GM12878 (cell line): Measurements from ENCODE around the gene WDFY4. TPM values are rescaled to one million over a fixed set of nuclear protein-coding genes. Genes with fewer than 3 reads are reported as not detected.

ENCODE experiments used
- ATAC-seq: fragments of 200-7000 bp; cut with Tn5 transposase; 3 replicates; pipeline ENCODE4 v1.9.1; 2020; ENCODE audit warnings: mild to moderate bottlenecking, moderate library complexity
- BruUV-seq: library from RNA; stranded (reverse); fragments of 400-500 nt; replicated peaks from 2 replicates; lab custom pipeline; 2021; lab: Mats Ljungman, UMichigan
- CTCF ChIA-PET: fragments of 300-600 bp; sonication (Branson Sonifier 250); formaldehyde crosslinking; extraction: SDS; loops from one replicate; lab custom pipeline; 2021; ENCODE audit warnings: inconsistent platforms; lab: Yijun Ruan, JAX
- POLR2A ChIA-PET: fragments of 350-600 bp; formaldehyde crosslinking; extraction: SDS; loops from one replicate; lab custom pipeline; 2021; ENCODE audit warnings: inconsistent platforms; lab: Charles Lee
- RAD21 ChIA-PET: fragments of 300-600 bp; sonication (Branson Sonifier 250); formaldehyde crosslinking; loops from one replicate; lab custom pipeline; 2023; ENCODE audit warnings: antibody characterized with exemption; ENCODE audit not compliant: unreplicated experiment; lab: Charles Lee
- SMC1A ChIA-PET: fragments of 300-600 bp; sonication (Branson Sonifier 250); formaldehyde crosslinking; loops from one replicate; lab custom pipeline; 2023; ENCODE audit not compliant: unreplicated experiment, uncharacterized antibody; lab: Charles Lee
- DNase-seq: peaks from one replicate; pipeline ENCODE4 v3.0.0-alpha.2; 2011; ENCODE audit warnings: low read depth, low spot score
- FAIRE-seq: peaks from 3 replicates; lab custom pipeline; 2011; peaks lifted over from hg19 to GRCh38; lab: Jason Lieb, UNC
- H2AFZ ChIP-seq: 2 replicates; pipeline ENCODE4 v1.6.0; 2011; ENCODE audit warnings: low read depth, low read length, control low read depth; ENCODE audit not compliant: control insufficient read depth
- H3K27ac ChIP-seq: 2 replicates; pipeline ENCODE4 v1.5.1; 2011; ENCODE audit warnings: control low read depth; ENCODE audit not compliant: control insufficient read depth, insufficient read depth
- H3K27me3 ChIP-seq, 2 experiments: replicated peaks in 1 of 2; 2 replicates each; pipeline versions ENCODE4 v1.6.0 to v1.6.1; 2011; ENCODE audit warnings: low read length in 1 of 2; ENCODE audit not compliant: control insufficient read depth in 2 of 2, insufficient read depth in 2 of 2
- H3K36me3 ChIP-seq, 2 experiments: 2 replicates each; pipeline ENCODE4 v1.5.1; 2011; ENCODE audit warnings: low read length in 1 of 2; ENCODE audit not compliant: control insufficient read depth in 2 of 2, insufficient read depth in 2 of 2
- H3K4me1 ChIP-seq: 2 replicates; pipeline ENCODE4 v1.6.1; 2011; ENCODE audit warnings: mild to moderate bottlenecking, low read length, moderate library complexity, mixed read lengths; ENCODE audit not compliant: control insufficient read depth, insufficient read depth
- H3K4me2 ChIP-seq: 2 replicates; pipeline ENCODE4 v1.6.0; 2011; ENCODE audit warnings: control low read depth; ENCODE audit not compliant: control insufficient read depth, insufficient read depth
- H3K4me3 ChIP-seq: fragments of 200-600 bp; sonication (generic); 2 replicates; pipeline ENCODE4 v1.5.1; 2016
- H3K79me2 ChIP-seq: 2 replicates; pipeline ENCODE4 v1.6.0; 2011; ENCODE audit warnings: low read length; ENCODE audit not compliant: control insufficient read depth, insufficient read depth
- H3K9ac ChIP-seq: 2 replicates; pipeline ENCODE4 v1.8.0; 2011; ENCODE audit warnings: low read length, control low read depth, mixed read lengths; ENCODE audit not compliant: control insufficient read depth, insufficient read depth
- H3K9me3 ChIP-seq: replicated peaks from 3 replicates; pipeline ENCODE4 v1.5.1; 2011; ENCODE audit warnings: mild to moderate bottlenecking, low read length; ENCODE audit not compliant: control insufficient read depth, insufficient read depth
- H4K20me1 ChIP-seq: 2 replicates; pipeline ENCODE4 v1.6.0; 2011; ENCODE audit not compliant: control insufficient read depth, insufficient read depth
- BMI1 ChIP-seq: fragments of 450-650 bp; IDR thresholded peaks from 2 replicates; pipeline ENCODE4 v1.6.1; 2016; ENCODE audit warnings: mild to moderate bottlenecking, moderate library complexity, borderline replicate concordance
- EZH2 ChIP-seq: IDR thresholded peaks from 2 replicates; pipeline ENCODE4 v1.6.1; 2012; ENCODE audit warnings: low read depth, mild to moderate bottlenecking, control low read depth, inconsistent platforms, low read length, borderline replicate concordance; ENCODE audit not compliant: control insufficient read depth
- MXI1 ChIP-seq: fragments of 150-350 bp; IDR thresholded peaks from 2 replicates; pipeline ENCODE4 v1.6.1; 2011; ENCODE audit warnings: low read depth, mild to moderate bottlenecking, inconsistent platforms, low read length, improper control_type of control experiment
- RCOR1 ChIP-seq: conservative IDR thresholded peaks from 2 replicates; pipeline ENCODE4 v1.6.1; 2012; ENCODE audit warnings: low read depth, low read length, improper control_type of control experiment
- SMAD1 ChIP-seq: fragments of 450-650 bp; IDR thresholded peaks from 2 replicates; pipeline ENCODE4 v1.6.1; 2018; ENCODE audit warnings: mild to moderate bottlenecking, low read depth; ENCODE audit not compliant: partially characterized antibody
- TARDBP ChIP-seq: IDR thresholded peaks from 2 replicates; pipeline ENCODE4 v1.6.1; 2016; ENCODE audit warnings: borderline replicate concordance
- ZNF274 ChIP-seq: IDR thresholded peaks from one replicate; pipeline ENCODE4 v1.8.0; 2011; ENCODE audit not compliant: insufficient read length, insufficient read depth
- ZNF384 ChIP-seq: IDR thresholded peaks from 2 replicates; pipeline ENCODE4 v1.6.1; 2012; ENCODE audit warnings: low read depth, mild to moderate bottlenecking, low read length, improper control_type of control experiment, borderline replicate concordance
- WGBS: methylation state at CpG from one replicate; pipeline ENCODE4 v1.1.6; 2016; ENCODE audit warnings: low lambda C conversion rate; ENCODE audit not compliant: insufficient replicate concordance, insufficient coverage; ENCODE audit errors: missing lambda C conversion rate; 5-methylcytosine and 5-hydroxymethylcytosine counted together
- in situ Hi-C: fragments of 300-500 bp; cut with MboI; formaldehyde crosslinking; loops from 9 replicates; pipeline ENCODE4 v1.14.3; 2018; ENCODE audit warnings: mixed read lengths
- intact Hi-C: fragments of 100-400 bp; cut with micrococcal nuclease; formaldehyde crosslinking; loops from one replicate; pipeline ENCODE4 v1.14.2; 2022; ENCODE audit not compliant: unreplicated experiment
- polyA plus RNA-seq, 11 experiments: library from polyadenylated mRNA; depleted of rRNA in 4 of 11; unstranded in 6 of 11; stranded (reverse) in 5 of 11; fragments of >200 nt; fragmentation: Nextera tagmentation in 4 of 11; fragmentation: Illumina TruSeq in 1 of 11; extraction: Ambion mirVana in 4 of 11; extraction: Trizol in 1 of 11; gene quantifications; 1 replicate in 1 of 11; 2 replicates in 10 of 11; pipeline versions ENCODE4 v1.2.1 to v1.2.3, GENCODE V29; 2011 to 2016; ENCODE audit warnings: inconsistent platforms in 2 of 11, missing spikeins in 2 of 11, low read depth in 1 of 11
- total RNA-seq, 4 experiments: library from RNA; depleted of rRNA in 3 of 4; stranded (reverse); fragments of >200 nt in 3 of 4; fragmentation: Illumina TruSeq in 1 of 4; extraction: Trizol in 1 of 4; gene quantifications; 2 replicates each; pipeline versions ENCODE4 v1.2.1 to v1.2.3, GENCODE V29; 2013 to 2021
- TF ChIP-seq, protein P1 (sequence below): fragments of 450-650 bp; IDR thresholded peaks from 2 replicates; pipeline ENCODE4 v1.6.1; 2017; ENCODE audit warnings: mild to moderate bottlenecking, moderate library complexity
- TF ChIP-seq, protein P2 (sequence below): fragments of 450-650 bp; IDR thresholded peaks from 2 replicates; pipeline ENCODE4 v1.6.1; 2017; ENCODE audit warnings: mild to moderate bottlenecking, moderate library complexity

WDFY4 gene
- total and polyA plus RNA-seq, 10 of the 15 experiments (the other 5 are each of a cell fraction or from before 2014, with no cell fraction given), result 13.5 to 132 (median 47.3) TPM

- ChIA-PET SMC1A (interaction anchor here (1.4 to 2.0 kb wide), 2 partner anchors 12 to 14 kb away, joined by 3 to 5 read pairs; no protein-coding TSS in a partner anchor), POLR2A (no interaction called here), RAD21 (no interaction called here), CTCF (no interaction called here)
- FAIRE-seq, result no peak
- no peaks in the 10 kb centered on the region for H3K9me3 ChIP-seq
- no peak overlapping the region for H3K4me3 ChIP-seq
- no peak for DNase-seq
- in situ Hi-C loops (no loop called here), intact Hi-C loops (no loop called here)
- no peaks in the 10 kb centered on the region for H3K4me1 ChIP-seq
- no peak overlapping the region for H3K27ac ChIP-seq
- H3K4me2 ChIP-seq, result no peak overlapping the region
- peaks cover 33 to 35% of the 10 kb centered on the region in 2 experiments for H3K36me3 ChIP-seq
- no peaks in the 10 kb centered on the region for H4K20me1 ChIP-seq
- BruUV-seq, result no TSS peak
- no peak for ATAC-seq
- H3K9ac ChIP-seq, result no peak overlapping the region
- no peaks in the 10 kb centered on the region for H3K27me3 ChIP-seq
- 91% methylated on average over 10 of the region's 10 CpGs for WGBS
- H3K79me2 ChIP-seq, result no peaks in the 10 kb centered on the region
- H2AFZ ChIP-seq, result no peak overlapping the region
- TF ChIP-seq EZH2, result no peak
- TF ChIP-seq ZNF274, result no peak
- TF ChIP-seq, protein P1, sequence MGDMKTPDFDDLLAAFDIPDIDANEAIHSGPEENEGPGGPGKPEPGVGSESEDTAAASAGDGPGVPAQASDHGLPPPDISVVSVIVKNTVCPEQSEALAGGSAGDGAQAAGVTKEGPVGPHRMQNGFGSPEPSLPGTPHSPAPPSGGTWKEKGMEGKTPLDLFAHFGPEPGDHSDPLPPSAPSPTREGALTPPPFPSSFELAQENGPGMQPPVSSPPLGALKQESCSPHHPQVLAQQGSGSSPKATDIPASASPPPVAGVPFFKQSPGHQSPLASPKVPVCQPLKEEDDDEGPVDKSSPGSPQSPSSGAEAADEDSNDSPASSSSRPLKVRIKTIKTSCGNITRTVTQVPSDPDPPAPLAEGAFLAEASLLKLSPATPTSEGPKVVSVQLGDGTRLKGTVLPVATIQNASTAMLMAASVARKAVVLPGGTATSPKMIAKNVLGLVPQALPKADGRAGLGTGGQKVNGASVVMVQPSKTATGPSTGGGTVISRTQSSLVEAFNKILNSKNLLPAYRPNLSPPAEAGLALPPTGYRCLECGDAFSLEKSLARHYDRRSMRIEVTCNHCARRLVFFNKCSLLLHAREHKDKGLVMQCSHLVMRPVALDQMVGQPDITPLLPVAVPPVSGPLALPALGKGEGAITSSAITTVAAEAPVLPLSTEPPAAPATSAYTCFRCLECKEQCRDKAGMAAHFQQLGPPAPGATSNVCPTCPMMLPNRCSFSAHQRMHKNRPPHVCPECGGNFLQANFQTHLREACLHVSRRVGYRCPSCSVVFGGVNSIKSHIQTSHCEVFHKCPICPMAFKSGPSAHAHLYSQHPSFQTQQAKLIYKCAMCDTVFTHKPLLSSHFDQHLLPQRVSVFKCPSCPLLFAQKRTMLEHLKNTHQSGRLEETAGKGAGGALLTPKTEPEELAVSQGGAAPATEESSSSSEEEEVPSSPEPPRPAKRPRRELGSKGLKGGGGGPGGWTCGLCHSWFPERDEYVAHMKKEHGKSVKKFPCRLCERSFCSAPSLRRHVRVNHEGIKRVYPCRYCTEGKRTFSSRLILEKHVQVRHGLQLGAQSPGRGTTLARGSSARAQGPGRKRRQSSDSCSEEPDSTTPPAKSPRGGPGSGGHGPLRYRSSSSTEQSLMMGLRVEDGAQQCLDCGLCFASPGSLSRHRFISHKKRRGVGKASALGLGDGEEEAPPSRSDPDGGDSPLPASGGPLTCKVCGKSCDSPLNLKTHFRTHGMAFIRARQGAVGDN, result no peak
- no peak for TF ChIP-seq TARDBP
- no peak for TF ChIP-seq SMAD1
- no peak for TF ChIP-seq ZNF384
- TF ChIP-seq BMI1, result no peak
- TF ChIP-seq, protein P2, sequence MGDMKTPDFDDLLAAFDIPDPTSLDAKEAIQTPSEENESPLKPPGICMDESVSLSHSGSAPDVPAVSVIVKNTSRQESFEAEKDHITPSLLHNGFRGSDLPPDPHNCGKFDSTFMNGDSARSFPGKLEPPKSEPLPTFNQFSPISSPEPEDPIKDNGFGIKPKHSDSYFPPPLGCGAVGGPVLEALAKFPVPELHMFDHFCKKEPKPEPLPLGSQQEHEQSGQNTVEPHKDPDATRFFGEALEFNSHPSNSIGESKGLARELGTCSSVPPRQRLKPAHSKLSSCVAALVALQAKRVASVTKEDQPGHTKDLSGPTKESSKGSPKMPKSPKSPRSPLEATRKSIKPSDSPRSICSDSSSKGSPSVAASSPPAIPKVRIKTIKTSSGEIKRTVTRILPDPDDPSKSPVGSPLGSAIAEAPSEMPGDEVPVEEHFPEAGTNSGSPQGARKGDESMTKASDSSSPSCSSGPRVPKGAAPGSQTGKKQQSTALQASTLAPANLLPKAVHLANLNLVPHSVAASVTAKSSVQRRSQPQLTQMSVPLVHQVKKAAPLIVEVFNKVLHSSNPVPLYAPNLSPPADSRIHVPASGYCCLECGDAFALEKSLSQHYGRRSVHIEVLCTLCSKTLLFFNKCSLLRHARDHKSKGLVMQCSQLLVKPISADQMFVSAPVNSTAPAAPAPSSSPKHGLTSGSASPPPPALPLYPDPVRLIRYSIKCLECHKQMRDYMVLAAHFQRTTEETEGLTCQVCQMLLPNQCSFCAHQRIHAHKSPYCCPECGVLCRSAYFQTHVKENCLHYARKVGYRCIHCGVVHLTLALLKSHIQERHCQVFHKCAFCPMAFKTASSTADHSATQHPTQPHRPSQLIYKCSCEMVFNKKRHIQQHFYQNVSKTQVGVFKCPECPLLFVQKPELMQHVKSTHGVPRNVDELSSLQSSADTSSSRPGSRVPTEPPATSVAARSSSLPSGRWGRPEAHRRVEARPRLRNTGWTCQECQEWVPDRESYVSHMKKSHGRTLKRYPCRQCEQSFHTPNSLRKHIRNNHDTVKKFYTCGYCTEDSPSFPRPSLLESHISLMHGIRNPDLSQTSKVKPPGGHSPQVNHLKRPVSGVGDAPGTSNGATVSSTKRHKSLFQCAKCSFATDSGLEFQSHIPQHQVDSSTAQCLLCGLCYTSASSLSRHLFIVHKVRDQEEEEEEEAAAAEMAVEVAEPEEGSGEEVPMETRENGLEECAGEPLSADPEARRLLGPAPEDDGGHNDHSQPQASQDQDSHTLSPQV, result no peak
- TF ChIP-seq RCOR1, result no peak
- TF ChIP-seq MXI1, result no peak
Observed at GRCh38 chr10:48789486-48790456, 105.1 kb downstream of the WDFY4 start.
